HCEC 1CT (cell line): ENCODE results near the gene PBXIP1.
A peak's percentile ranks its signal among the peaks of the same experiment; 100 is the strongest.

Experiments used
- DNase-seq: peaks from one replicate; pipeline ENCODE4 v3.0.0-alpha.2; 2017

Gene PBXIP1

DNA sequence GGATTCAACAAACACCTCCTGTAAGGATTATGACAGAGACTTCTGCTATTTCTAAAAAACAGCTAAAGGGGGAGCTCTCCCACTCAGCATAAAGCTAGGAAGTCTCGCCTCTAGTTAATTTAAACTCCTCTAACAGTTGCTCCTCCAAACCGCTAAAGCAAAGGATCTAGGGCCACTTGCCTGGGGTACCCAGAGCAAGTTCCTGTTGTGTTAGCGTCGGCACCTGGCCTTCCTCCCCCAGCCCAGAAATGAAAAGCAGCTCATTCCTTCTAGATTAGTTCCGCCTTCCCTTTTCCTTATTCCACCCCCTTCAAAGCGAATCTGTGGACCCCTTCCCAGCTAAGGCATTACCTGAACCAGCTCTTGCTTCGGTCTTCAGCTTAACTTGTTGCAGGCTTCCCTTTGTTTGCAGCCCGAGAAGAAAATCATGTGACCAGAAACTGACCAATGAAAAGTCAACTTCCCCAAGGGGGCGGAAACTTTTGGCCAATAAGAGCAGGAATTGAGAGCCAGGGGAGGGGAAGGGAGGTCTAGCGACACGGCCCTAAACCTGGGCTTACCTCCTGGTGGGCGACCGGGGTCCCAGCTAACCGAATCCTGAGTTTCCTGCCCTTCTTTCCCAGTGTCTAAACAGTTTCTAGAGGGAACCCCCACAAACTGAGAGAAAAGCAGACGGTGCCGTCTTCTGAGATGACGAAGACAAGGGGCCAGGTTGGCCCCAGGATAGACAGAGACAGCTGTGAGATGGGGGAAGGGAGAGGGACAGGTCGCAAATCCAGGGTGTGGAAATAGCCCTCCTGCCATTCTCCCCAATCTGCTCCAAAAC is at the start of gene PBXIP1:
Gene PBXIP1, minus strand, starts transcription at position 382 of the 826 bp plus-strand sequence. CDS start 2,378 bp downstream, outside the sequence.
- DNase-seq = peak; percentile 76

- no peak for DNase-seq
These were observed 49.4 kb upstream of the PBXIP1 start for GRCh38 chr1:155005076-155006011.

DNA sequence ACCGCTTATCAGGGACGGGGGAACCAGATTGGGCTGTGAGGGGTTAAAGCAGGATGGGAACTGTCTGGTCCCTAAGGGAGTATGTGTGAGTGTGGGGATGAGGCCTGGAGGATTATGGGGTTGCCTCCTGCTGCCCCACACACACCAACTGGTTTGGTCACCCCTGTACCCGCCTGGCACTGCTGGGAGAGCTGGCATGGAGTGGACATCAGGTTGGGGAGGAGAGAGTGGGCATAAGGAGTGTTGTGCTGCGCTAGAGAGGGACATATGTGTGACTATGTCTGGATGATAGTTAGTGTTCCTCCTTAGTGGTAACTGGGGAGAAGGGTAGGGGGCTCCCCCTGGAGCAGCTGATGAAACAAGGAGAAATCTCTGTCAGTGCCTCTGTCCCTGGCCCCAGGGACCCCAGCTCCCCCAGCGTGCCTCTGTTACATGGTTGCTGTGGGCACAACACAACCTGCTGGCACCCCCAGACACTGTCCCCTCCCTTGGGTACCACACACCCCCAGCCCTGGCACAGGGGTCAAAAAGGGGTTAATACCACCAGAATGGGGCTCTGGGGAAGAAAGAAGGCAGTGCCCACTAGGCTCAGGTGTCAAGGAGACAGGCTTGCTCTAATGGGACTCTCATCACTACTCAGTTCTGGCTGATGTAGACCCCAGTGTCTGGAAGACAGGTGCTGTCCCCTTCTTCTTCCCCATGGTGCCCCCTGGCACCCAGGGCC is 48.6 kb upstream of the PBXIP1 start:
- DNase-seq = no peak

DNA sequence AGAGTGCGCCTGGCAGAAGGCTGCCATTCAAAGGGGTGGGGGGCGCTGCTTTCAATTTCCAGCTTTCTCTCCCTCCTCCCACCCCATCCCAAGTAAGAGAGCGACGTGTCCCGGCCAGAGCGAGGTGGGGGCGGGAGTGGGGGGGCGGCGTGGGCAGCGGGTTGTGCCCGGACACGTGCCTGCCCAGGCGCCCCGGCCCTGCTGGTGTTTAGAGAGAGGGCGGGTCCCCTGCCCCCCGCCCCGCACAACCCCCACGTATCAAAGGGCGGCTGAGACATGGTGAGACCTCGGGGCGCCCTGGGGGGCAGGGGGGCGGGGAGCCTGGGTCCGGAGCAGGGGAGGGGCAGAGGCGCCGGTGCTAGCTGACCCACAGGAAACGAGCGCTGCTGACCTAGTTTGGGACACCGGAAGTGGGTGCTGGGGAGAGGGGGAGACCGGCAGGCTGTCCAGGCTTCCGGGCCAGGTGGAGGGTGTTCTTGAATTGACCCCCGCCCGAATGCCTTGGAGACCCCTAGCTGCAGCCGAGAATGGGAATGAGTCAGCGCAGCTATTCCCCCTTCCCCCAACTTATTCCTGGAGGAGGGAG is 48.0 kb upstream of the PBXIP1 start:
- DNase-seq = peak; percentile 50

DNA sequence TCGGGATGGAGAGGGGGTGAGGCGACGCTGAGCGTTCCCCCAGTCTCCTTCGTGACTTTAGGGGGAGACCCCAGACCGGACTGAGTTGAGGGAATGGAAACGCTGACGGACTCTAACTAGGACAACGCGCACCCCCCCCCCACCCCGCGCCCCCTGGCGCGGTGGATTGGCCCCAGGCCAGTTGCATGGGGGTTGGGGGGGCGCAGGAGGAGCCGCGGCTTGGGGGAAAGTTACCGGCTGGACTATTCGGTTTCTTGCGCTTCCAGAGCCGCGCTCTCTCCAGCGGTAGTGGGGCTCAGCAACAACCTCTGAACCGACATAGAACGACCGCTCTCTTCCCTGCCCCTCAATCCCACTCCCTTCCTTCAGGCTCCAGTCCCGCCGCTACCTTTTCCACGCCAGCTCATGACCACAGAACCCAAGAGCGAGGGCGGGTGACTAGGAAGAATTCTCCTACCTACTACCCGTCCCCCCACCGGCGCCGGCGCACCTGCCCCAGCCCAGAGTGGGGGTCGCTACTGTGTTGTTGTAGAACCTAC is 47.4 kb upstream of the PBXIP1 start:
- DNase-seq = peak; percentile 28

- DNase-seq = peak; percentile 23
These were observed 46.7 kb upstream of the PBXIP1 start, which contains the start of gene ZBTB7B for GRCh38 chr1:155002464-155003226. Gene ZBTB7B (plus strand): TSS chr1:155002802. CDS start chr1:155014661, 11,859 bp downstream.

DNA sequence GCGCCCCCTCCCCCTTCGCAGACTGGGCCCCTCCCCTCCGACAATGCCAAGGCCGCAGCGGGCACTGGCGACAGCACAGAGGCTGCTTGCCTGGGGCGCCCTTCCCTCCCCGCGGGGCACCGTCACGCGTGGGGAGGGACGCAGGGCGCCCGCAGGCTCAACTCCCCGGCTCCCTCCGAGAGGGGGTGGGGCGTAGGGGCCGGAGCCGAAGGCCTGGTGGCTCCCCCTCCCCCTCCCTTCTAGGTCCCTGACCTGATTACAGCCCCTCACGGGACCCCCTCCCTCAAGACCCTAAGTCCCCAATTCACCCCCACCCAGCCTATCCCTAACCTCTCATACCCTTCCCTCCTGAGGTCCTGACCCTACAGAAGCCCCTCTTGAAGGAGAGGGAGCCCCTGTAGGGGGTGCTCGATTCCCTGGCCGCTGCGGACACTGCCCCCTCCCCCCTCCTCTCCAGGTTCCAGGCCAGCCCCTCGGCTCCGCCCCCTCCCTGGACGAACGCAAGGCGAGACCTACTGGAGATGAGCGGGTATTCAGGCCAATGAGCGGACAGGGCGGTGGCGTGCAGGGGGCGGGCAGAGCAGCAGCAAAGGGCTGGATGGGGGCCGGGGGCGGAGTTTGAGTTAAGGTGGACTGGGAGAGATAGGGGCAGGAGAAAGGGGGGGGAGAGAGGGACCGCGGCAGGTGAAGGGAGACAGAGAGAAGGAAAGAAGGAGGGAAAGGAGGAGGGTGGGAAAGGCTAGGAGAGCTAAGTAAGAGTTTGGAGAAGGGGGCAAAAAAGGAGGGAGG is 46.0 kb upstream of the PBXIP1 start:
- DNase-seq = peak; percentile 99

GRCh38 chr1:155001425-155001674 is 45.5 kb upstream of the PBXIP1 start:
- peak; percentile 36 for DNase-seq

GRCh38 chr1:155000726-155001424 is 45.0 kb upstream of the PBXIP1 start:
- DNase-seq = peak; percentile 76

- no peak for DNase-seq
These were observed 44.5 kb upstream of the PBXIP1 start for GRCh38 chr1:155000411-155000725.

- no peak for DNase-seq
These were observed 43.9 kb upstream of the PBXIP1 start for GRCh38 chr1:154999571-155000410.

DNA sequence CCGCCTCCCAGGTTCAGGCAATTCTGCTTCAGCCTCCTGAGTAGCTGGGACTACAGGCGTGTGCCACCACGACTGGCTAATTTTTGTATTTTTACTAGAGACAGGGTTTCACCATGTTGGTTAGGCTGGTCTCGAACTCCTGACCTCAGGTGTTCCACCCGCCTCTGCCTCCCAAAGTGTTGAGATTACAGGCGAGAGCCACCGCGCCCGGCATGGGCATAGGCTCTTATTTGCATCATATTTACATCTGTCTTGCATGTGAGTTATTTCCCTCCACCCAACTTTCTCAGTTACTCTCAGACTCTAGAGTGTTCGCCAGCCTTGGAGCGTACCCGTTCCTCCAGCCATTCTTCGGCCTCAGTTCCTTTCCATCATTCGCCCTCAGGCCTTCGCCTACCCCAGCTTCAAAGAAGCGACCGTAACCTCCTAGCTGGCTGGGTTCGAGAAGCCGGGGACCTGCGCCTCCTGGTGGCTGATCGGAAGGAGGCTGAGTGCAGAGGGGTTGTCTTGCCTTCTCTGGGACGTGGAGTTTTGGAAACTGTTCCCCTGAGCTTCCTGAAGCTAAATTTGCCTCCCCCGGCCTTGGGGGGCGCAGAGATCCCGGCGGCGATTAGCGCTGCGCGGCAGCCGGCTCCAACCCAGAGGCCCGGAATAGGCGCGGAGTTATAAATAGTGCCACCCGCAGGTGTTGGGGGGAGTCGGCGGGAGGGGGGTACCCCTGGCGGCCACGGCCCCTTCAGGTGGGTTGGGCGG is 43.1 kb upstream of the PBXIP1 start:
- DNase-seq = peak; percentile 76

DNA sequence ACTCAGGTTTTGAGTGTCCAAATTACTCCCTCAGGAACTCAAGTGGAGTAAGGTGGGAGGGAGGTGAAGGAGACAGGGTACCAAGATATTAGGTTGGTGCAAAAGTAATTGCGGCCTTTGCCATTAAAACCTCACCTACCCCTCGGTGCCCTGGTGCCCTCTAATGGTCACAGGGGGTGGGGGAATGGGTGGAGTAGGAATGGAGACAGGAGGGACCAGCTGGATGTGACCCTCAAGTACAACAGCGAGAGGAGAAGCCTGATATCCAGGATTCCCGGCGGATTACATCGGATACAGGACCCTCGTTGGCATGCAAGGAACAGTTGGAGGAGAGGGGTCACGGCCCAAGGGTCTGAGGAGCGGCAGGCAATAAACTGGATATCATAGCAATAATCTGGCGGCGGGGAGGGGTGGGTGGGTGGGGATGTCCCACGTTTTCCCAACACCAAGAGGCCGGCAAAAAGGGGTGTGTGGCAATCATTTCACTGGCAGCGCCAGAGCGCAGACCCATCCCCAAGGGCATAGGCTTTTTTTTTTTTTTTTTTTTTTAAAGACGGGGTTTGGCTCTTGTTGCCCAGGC is 42.4 kb upstream of the PBXIP1 start:
- DNase-seq = no peak

GRCh38 chr1:154996966-154997701 is 41.2 kb upstream of the PBXIP1 start:
- no peak for DNase-seq

GRCh38 chr1:154995301-154995983 is 39.5 kb upstream of the PBXIP1 start:
- DNase-seq = peak; percentile 78

DNA sequence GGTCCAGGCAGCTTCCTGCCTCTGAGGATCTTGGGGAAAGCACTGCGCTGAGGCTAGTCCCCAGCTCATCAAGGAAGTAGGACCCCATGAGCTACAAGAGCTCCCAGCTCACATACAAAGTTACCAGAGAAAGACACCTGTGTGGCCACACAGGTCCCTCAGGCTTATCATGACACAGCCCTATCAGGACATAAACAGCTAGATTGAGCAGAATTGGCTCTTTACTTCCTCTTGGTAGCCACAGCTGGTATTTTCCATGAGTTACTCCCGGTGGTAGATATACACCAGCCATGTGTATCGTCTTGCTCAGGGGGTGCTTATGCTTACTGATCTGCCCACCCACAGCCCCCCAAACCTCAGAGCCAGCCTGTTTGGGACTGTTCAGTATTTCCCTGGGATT is 38.7 kb upstream of the PBXIP1 start:
- DNase-seq = no peak

DNA sequence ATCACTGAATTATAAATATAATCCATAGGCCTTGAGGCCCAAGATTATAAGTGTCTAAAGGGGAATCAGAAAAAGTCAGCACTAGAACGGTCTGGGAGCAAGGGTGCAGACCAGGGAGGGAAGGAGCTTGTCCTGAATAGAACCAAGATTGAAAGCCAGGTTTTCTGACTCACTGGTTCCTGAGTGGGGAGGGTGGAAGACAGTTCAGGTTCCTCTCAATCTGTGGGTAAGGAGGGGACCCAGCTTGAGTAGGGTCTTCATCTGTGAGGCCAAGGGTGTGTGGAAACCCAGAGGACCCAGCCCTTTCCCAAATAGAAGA is 38.3 kb upstream of the PBXIP1 start:
- DNase-seq = no peak
